DMS 273 (cell line): Measurements from ENCODE around the gene TPSD1.
A peak's percentile ranks its signal among the peaks of the same experiment; 100 is the strongest.

Experiments used
- DNase-seq: peaks from one replicate; lab custom pipeline; 2025; ENCODE audit not compliant: unreplicated experiment; lab: John Stamatoyannopoulos, UW

Gene TPSD1

DNA sequence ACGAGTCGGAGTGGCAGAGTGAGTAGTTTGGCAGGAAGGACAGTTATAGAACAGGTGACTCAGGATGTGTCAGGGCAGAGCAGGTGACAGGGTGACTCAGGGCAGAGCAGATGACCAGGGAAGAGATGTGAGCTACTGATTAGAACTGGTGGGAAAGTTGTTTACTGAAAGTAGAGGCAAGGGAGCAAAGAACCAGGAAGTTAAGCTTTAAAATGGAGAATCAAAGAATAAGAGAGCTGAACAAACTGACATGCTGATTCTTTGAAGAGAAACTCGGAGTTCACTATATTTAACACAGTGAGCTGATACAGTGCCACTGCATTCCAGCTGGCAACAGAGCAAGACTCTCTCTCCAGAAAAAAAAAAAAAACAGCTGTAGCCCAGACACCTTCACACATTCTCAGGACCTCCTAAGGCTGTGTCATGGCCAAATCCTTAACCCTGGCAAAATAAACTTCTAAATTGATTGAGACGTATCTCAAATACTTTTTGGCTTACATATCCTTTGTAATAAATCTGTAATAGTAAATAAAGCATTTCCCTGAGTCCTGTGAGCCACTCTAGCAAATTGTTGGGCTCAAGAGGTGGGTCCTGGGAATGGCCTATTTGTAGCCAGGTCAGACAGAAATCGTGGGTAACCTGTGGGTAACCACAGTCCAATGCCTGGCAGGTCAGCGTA is 41.3 kb downstream of the TPSD1 start:
- DNase-seq = no peak

DNA sequence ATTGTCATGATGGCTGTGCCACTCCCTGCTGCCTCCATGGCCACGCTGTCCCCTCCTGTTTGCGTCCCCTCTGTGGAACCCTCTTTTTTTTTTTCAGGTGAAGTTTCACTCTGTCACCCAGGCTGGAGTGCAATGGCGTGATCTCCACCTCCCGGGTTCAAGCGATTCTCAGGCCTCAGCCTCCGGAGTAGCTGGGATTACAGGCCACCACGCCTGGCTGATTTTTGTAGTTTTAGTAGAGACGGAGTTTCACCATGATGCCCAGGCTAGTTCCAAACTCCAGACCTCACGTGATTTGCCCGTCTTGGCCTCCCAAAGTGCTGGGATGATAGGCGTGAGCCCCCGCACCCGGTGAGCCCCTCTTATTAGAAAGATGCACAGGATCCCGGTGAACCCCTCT is 42.5 kb downstream of the TPSD1 start:
- no peak for DNase-seq

DNA sequence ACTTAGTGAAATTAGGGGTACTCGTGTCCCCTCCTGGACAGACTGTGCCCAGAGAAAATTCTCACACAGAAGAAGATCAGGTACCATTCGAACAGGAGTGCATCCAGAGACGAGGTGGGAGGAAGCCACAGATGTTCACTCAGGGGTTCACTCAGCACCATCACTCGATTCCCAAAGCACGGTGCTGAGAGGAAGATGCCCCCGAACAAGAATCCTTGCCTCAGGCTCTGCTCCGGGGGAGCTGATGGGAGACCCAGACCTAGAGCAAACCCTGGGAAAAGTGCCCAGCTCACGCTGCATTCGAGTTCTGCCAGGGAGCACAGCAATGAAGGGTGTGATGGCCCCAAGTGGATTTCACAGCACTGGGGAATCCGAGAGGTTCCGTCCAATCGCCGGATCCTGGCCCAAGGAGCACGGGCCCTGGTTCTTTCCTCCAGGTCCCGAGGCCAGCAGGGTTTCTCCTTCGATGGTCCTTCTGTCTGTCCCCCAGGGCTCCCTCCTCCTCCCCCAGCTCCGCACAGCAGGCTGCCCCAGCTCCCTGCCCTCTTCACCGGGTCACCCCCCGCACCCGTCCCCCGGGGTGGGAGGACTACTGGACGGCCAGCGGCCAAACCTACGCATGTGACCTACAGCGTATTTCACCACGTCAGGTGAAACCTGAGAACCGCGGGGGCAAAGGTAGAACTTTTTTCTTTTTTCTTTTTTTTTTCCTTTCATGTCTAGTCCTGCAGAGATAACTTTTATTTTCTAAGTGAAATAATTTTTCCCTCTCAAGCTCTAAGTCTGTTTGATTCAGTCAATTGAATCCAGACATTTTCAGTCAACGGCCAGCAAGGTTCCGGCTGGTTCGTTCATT is 43.4 kb downstream of the TPSD1 start:
- DNase-seq = no peak

DNA sequence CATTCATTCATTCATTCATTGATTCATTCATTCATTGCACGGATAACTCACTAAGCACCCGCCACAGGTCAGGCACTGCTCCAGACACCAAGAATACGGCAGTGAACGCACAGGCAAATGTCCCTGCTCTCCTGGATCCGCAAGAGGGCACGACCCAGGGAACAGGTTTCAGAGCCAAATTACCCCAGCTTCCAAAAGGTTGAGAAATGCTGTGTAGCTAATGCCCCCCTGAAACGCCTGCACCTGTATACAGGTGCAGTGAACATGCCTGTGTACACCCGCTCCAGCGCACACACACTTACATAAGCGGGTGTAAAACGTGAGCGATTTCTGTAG is 44.0 kb downstream of the TPSD1 start:
- DNase-seq = no peak

DNA sequence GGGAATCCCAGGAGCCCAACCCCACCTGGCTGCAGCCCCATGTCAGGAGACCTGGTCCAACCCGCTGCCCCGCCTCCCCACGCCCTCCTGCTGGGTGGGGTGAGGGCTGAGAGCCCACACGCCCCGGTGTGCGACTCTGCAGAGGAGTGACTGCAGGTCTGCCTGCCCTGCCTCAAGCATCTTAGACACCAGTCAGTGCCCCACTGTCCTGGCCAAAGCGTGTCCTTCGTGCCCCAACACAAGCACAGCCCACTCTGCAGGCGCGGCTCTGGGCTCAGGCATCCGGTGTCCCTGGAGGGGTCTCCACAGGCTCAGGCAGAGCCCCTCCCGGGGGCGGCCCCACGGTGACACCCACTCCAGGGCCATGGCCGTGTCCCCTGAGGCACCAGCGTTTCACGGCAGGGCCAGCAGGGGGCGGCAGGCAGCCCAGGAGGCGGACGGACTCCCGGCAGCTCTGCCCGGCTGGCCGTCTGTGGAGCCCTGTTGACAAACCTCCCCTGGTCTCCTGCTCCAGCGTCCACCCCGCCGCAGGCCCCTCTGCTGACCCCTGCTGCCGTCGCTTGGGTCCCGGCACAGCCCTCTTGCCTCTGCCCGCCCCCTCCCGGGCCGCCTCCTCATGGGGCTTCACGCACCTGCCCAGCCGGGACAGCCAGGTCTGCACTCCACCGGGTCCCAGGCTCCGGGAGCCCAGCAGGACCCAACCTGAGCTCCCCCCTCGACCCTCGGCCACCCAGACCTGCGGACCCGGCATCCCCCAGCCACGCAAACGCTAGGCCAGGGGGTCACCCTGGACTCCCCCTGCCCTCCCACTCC is 45.0 kb downstream of the TPSD1 start:
- peak; percentile 75 for DNase-seq

DNA sequence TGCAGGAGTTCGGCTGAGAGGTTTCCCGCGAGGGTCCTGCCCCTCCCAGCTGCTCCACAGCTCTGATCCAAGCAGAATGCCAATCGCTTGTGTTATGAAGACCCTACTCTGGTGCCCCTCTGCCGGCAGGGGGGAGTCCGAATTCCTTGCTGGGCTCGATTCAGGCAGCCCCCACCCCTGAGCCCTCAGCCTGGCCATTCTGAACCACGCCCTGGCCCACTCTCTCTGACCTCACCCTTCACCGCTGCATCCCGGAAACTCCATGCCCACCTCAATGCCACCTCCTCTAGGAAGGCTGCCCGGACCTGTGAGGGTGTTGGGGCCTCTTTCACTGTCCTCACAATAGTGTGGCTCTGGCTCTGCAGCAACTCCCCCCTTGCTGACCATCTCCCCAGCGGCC is 45.7 kb downstream of the TPSD1 start:
- no peak for DNase-seq

DNA sequence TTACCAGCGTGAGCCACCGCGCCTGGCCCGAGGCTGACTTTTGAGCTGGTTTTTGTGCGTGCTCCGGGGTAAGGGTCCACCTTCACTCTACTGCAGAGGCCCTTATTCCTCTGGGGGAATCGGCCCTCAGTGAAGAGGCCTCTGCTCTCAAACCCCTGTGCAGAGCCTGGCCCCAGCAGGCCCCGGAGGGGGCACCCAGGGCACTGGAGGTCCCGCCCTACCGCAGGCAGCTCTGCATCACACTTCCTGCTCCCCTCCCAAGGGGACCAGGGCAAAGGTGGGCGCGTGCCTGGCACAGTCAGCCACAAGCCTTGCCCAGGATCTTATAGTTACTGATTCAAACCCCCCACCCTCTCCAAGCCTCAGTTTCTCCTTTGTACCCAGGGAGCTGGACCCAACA is 50.0 kb downstream of the TPSD1 start:
- DNase-seq = no peak

DNA sequence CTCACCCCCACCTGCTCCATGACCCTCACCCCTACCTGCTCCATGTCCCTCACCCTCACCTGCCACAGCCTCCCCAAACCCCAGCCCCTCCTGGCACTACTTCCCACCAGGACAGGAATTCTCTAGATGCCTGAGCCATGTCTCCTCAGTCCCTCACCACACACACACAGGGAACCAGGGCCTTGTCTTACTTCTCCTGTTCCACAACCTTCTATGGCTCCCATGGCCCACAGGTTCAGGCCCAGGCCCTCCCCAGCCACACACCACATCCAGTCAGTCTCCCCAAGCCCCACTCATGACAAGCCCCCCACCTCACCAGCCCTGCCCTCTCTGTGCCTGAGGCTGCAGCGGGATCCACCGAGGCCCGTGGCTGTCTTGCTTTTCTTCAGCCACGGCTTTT is 50.5 kb downstream of the TPSD1 start:
- DNase-seq = no peak

DNA sequence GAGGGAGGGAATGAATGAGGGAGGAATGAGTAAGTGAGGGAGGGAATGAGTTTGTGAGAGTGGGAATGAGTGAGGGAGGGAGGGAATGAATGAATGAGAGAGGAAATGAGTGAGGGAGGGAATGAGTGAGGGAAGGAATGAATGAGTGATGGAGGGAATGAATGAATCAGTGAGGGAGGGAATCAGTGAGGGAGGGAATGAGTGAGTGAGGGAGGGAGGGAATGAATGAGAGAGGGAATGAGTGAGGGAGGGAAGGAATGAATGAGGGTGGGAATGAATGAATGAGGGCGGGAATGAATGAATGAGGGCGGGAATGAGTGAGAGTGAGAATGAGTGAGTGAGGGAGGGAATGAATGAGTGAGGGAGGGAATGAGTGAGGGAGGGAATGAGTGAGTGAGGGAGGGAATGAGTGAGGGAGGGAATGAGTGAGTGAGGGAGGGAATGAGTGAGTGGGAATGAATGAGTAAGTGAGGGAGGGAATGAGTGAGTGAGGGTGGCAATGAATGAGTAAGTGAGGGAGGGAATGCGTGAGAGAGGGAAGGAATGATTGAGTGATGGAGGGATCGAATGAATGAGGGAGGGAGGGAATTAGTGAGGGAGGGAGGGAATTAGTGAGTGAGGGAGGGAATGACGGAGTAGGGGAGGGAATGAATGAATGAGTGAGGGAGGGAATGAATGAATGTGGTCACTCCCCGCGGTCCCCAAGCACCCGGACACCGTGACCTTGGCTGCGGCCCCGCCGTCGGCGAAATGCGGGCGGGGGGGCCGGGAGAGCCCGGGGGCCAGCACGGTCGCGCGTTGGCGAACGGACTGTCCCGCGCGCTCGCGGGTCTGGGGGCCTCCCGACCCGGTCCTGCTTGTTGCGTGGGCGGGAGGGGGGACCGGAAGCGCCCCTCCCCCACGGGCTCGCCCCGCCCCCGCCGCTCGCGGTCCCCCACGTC is 52.4 kb downstream of the TPSD1 start:
- DNase-seq = no peak
